Measurements from ENCODE around the gene ADAMTS8. TPM values are rescaled to one million over a fixed set of nuclear protein-coding genes. Genes with fewer than 3 reads are reported as not detected.

ADAMTS8 gene
- total and polyA plus RNA-seq, 9 of the 15 experiments (the other 6 are each of a cell fraction or from before 2014, with no cell fraction given): not detected

GRCh38 chr11:130359419-130359818 is 69.0 kb downstream of the ADAMTS8 start (continued):
- TF ChIP-seq NKRF (IDR thresholded peaks at IDR 0.05; ENCODE audit: borderline replicate concordance): no peak
- TF ChIP-seq PREB (CRISPR knock-in tag; IDR thresholded peaks at IDR 0.05): no peak
- peak; percentile 85 for TF ChIP-seq MEIS2 (IDR thresholded peaks at IDR 0.05; ENCODE audit: partially characterized antibody)

DNA sequence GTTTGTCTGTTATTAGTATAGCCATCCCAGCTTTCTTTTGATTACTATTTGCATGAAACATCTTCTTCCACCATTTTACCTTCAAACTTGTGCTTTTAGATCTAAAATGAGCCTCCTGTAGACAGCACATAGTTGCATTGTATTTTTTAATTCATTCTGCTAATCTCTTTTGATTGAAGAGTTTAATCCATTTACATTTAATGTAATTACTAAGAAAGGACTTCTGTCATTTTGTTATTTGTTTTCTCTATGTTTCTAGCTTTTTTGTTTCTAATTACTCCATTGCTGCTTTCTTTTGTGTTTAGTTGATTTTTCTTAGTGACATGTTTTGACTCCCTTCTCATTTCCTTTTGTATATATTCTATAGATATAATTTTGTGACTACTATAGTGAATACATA is 70.0 kb downstream of the ADAMTS8 start:
- H4K20me1 ChIP-seq (replicated peaks; ENCODE audit: control insufficient read depth, insufficient read depth, low read length): no peaks in the 10 kb centered on the region
- no TSS peak for BruUV-seq (replicated peaks)
- H3K4me2 ChIP-seq (ENCODE audit: insufficient read depth, low read length): no peak overlapping the region
- TF ChIP-seq ZNF507 (tag; conservative IDR thresholded peaks at IDR 0.05) (peak; percentile 95), BRD4 (IDR thresholded peaks at IDR 0.05) (no peak)
- TF ChIP-seq, protein P1, sequence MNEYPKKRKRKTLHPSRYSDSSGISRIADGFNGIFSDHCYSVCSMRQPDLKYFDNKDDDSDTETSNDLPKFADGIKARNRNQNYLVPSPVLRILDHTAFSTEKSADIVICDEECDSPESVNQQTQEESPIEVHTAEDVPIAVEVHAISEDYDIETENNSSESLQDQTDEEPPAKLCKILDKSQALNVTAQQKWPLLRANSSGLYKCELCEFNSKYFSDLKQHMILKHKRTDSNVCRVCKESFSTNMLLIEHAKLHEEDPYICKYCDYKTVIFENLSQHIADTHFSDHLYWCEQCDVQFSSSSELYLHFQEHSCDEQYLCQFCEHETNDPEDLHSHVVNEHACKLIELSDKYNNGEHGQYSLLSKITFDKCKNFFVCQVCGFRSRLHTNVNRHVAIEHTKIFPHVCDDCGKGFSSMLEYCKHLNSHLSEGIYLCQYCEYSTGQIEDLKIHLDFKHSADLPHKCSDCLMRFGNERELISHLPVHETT (CRISPR knock-in tag; conservative IDR thresholded peaks at IDR 0.05 in 1 of 2, IDR thresholded peaks at IDR 0.05 in 1 of 2): no peak
- H3K9me1 ChIP-seq (ENCODE audit: control insufficient read depth, insufficient read depth, low read length): no peaks in the 10 kb centered on the region
- H3K36me3 ChIP-seq (ENCODE audit: control insufficient read depth, insufficient read depth, low read length): no peaks in the 10 kb centered on the region
- DNase-seq (ENCODE audit: extremely low read depth in 1 of 4, low spot score in 3 of 4) (no peak), ATAC-seq (no peak), FAIRE-seq (no peak)
- no peak overlapping the region for H3K27ac ChIP-seq (ENCODE audit: extremely low read depth, low read depth, low read length)
- no peak overlapping the region for H2AFZ ChIP-seq (ENCODE audit: low read depth, low read length)
- H3K4me3 ChIP-seq: no peak overlapping the region
- H3K9me3 ChIP-seq (replicated peaks; ENCODE audit: control insufficient read depth, insufficient read depth, low read depth, low read length): no peaks in the 10 kb centered on the region
- no peaks in the 10 kb centered on the region for H3K4me1 ChIP-seq (replicated peaks in 1 of 2; ENCODE audit: control insufficient read depth in 2 of 2, insufficient read depth in 2 of 2, low read length in 2 of 2)
- H3K79me2 ChIP-seq (ENCODE audit: control insufficient read depth, insufficient read depth, low read length): no peaks in the 10 kb centered on the region
- peaks cover 11 to 16% of the 10 kb centered on the region in 2 experiments; a peak in 4 of 5 replicates for H3K27me3 ChIP-seq (ENCODE audit: control insufficient read depth in 2 of 2, insufficient read depth in 2 of 2, low read length in 2 of 2)
- ChIA-PET POLR2A (interaction anchor here (1.0 kb wide), 1 partner anchor 13 kb away, joined by 3 read pairs; no protein-coding TSS in a partner anchor), CTCF (ENCODE audit: low intra/inter-chr PET ratio) (no interaction called here)
- intact Hi-C loops (cut with micrococcal nuclease) (no loop called here), in situ Hi-C loops (cut with MboI) (no loop called here)
- no peak overlapping the region for H3K9ac ChIP-seq (ENCODE audit: insufficient read depth in 1 of 2, low read depth in 2 of 2, low read length in 2 of 2)

Other genes starting within 250 kb of the ADAMTS8 start
- 10.1 and 16.6 TPM in 2 replicates for gene ZBTB44, start 113.7 kb downstream of the ADAMTS8 start, total RNA-seq (2014; rRNA removed)
- gene ZBTB44, start 113.7 kb downstream of the ADAMTS8 start, total RNA-seq (2014; rRNA removed; fragmentation: Illumina TruSeq; extraction: Trizol): 26.7 and 28.6 TPM in 2 replicates
- 23.1 and 23.8 TPM in 2 replicates for gene ZBTB44, start 113.7 kb downstream of the ADAMTS8 start, total RNA-seq (2015; rRNA removed; fragmentation: Illumina TruSeq; extraction: Trizol)
- 26.7 and 27.1 TPM in 2 replicates for gene ZBTB44, start 113.7 kb downstream of the ADAMTS8 start, total RNA-seq (2021)
- gene ZBTB44, start 113.7 kb downstream of the ADAMTS8 start, polyA plus RNA-seq (2011; rRNA removed): 17.2 and 27.1 TPM in 2 replicates
- gene ZBTB44, start 113.7 kb downstream of the ADAMTS8 start, polyA plus RNA-seq (2014; fragmentation: Illumina TruSeq; extraction: Trizol): 16.4 and 17.3 TPM in 2 replicates
- 1 to 10 TPM; 4.7 to 8.3 TPM for gene ZBTB44, start 113.7 kb downstream of the ADAMTS8 start, polyA plus RNA-seq (2014; fragmentation: Nextera tagmentation; extraction: Ambion mirVana)
- gene ZBTB44, start 113.7 kb downstream of the ADAMTS8 start, polyA plus RNA-seq (2014; rRNA removed): 12.1 and 12.3 TPM in 2 replicates
- not detected in 2 replicates for gene ADAMTS15, start 20.0 kb upstream of the ADAMTS8 start, total RNA-seq (2014; rRNA removed)
- not detected in 2 replicates for gene ADAMTS15, start 20.0 kb upstream of the ADAMTS8 start, total RNA-seq (2014; rRNA removed; fragmentation: Illumina TruSeq; extraction: Trizol)
- gene ADAMTS15, start 20.0 kb upstream of the ADAMTS8 start, total RNA-seq (2015; rRNA removed; fragmentation: Illumina TruSeq; extraction: Trizol): not detected in 2 replicates
- 0.04 TPM in 2 replicates for gene ADAMTS15, start 20.0 kb upstream of the ADAMTS8 start, total RNA-seq (2021)
- gene ADAMTS15, start 20.0 kb upstream of the ADAMTS8 start, polyA plus RNA-seq (2011; rRNA removed): not detected in 2 replicates
- gene ADAMTS15, start 20.0 kb upstream of the ADAMTS8 start, polyA plus RNA-seq (2014; fragmentation: Illumina TruSeq; extraction: Trizol): not detected in 2 replicates
- gene ADAMTS15, start 20.0 kb upstream of the ADAMTS8 start, polyA plus RNA-seq (2014; fragmentation: Nextera tagmentation; extraction: Ambion mirVana): not detected
- gene ADAMTS15, start 20.0 kb upstream of the ADAMTS8 start, polyA plus RNA-seq (2014; rRNA removed): not detected in 2 replicates